ENCODE data around the gene SMARCA1.
A peak's percentile ranks its signal among the peaks of the same experiment; 100 is the strongest.
"Not testable (repeated sequence)": the region's sequence is repeated elsewhere in the genome, so short reads cannot be mapped to it uniquely, and the experiment has no call there.

The SMARCA1 gene, protein sequence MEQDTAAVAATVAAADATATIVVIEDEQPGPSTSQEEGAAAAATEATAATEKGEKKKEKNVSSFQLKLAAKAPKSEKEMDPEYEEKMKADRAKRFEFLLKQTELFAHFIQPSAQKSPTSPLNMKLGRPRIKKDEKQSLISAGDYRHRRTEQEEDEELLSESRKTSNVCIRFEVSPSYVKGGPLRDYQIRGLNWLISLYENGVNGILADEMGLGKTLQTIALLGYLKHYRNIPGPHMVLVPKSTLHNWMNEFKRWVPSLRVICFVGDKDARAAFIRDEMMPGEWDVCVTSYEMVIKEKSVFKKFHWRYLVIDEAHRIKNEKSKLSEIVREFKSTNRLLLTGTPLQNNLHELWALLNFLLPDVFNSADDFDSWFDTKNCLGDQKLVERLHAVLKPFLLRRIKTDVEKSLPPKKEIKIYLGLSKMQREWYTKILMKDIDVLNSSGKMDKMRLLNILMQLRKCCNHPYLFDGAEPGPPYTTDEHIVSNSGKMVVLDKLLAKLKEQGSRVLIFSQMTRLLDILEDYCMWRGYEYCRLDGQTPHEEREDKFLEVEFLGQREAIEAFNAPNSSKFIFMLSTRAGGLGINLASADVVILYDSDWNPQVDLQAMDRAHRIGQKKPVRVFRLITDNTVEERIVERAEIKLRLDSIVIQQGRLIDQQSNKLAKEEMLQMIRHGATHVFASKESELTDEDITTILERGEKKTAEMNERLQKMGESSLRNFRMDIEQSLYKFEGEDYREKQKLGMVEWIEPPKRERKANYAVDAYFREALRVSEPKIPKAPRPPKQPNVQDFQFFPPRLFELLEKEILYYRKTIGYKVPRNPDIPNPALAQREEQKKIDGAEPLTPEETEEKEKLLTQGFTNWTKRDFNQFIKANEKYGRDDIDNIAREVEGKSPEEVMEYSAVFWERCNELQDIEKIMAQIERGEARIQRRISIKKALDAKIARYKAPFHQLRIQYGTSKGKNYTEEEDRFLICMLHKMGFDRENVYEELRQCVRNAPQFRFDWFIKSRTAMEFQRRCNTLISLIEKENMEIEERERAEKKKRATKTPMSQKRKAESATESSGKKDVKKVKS

DNA sequence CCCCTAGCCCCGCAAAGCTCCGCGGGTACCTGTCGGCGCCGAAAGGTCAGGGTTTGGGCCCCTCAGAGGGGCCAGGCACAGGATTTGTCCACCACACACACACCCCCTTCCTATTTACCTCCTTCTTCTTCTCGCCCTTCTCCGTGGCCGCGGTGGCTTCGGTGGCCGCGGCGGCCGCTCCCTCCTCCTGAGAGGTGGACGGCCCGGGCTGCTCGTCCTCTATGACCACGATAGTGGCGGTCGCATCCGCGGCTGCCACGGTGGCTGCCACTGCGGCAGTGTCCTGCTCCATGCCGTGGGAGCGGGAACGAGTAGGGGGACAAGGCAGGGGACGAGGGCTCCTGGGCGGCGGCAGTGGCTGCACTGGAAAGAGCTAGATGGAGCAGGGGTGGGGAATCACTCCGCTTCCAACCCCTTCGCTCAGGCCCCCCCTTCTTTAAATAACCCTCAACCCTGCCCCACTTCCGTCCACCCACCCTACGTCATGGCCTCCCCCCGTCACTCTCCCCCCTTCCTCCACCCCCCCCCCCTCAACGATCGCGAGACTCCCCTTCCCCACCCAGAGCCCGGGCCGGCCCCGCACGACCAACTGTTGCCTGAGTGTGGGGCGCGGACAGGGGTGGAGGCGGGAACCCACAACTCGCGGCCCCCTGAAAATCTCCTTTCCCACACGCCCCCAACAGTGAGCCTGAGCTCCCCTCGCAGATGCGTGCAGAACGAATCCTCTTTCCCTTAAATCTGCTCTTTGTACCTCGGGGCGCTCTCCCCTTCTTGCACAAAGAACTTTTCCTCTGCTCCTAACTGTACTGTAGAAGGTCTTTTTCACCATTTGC lies at the start of gene SMARCA1:
Gene SMARCA1, minus strand, starts transcription at position 412 of the 833 bp plus-strand sequence. Its CDS starts 120 bp downstream, at position 292.
- peak; percentile 49 for DNase-seq (ENCODE audit: low read depth)

DNA sequence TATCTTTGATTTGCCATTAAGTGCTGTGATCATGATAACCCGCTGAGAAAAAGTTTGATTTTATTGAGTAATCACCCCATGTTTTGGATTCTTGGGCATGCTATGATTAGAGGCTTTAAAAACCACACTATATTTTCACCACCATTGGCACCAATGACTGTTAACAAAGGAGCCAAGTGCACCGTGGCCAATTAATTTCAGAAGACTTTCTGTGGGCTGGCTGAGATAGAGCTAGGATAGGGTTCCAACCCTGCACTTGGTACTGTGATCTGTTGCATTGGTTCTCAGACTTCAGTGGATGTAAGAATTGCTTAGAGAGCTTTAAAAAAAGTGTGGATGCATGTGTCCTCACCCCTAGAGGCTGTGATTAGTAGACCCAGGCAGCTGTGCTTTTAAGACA lies 49.1 kb upstream of the SMARCA1 start:
- DNase-seq (ENCODE audit: low read depth): no peak

DNA sequence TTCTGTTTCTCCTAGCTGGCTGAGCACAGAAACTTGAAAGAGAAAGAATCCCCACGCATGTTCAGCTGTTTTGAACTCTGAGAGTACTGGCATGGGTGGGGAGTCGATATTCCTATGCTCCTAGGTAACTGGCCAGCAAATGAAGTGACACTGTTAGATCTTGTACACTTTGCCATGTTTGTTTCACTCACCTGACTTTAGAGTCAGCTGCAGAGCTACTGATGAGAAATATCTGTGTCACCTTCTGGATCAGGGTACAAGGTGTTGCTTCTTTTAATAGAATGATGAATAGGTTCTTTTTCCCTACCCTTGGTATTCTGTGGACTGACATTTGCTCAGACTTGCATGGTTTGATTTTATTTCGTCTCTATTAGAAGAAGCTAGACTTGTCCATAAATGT lies 45.1 kb upstream of the SMARCA1 start:
- DNase-seq (ENCODE audit: low read depth): no peak

DNA sequence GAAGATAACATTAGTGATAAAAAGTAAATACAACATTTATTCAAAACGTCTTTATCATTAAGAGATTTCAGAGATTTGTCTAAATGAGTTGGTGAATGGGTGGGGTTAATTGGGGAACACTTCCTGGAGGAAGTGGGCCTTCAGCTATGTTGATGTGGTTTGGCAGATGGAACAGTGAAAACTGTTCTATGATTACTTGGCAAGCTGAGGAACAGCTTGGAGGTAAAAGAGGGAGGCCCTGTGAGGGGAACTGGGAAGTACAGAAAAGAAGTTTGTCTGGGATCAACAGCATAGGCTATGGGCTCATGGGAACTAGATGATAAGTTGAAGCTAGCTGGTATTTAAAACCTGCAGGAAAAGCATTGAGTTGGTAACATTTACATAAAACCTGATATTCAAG lies 42.8 kb upstream of the SMARCA1 start:
- DNase-seq (ENCODE audit: low read depth): peak; percentile 32

DNA sequence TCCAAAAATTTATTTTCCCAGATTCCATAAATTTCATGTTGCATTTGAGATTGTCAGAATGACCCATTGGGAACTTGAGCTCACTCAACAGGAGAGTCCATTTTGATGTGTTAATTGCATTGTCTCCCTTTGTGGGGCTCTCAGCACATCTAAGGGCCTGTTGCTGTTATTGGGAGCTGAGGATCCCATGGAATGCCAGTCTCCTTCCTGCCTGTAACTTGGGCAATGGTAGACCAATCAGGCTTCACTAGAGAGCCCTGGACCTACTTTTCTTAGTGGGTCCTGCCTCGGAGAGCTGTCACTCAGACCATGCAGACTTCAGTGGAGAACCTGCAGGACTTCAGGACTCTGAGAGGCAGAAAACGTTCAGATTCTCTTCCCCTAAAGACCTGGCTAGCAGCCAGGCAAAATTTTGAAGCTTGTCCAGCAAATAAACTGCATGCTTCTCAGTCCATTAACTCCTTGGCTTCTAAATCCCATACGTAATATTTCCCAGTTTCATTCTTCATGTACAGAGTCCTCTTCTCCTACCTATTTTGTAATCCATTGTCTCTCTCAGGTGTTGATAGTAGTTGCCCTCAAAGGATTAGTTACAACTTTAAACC lies 41.9 kb upstream of the SMARCA1 start:
- no peak for DNase-seq (ENCODE audit: low read depth)

DNA sequence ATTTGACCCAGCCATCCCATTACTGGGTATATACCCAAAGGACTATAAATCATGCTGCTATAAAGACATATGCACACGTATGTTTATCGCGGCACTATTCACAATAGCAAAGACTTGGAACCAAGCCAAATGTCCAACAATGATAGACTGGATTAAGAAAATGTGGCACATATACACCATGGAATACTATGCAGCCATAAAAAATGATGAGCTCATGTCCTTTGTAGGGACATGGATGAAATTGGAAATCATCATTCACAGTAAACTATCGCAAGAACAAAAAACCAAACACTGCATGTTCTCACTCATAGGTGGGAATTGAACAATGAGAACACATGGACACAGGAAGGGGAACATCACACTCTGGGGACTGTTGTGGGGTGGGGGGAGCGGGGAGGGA lies 41.1 kb upstream of the SMARCA1 start:
- not testable (repeated sequence) for DNase-seq (ENCODE audit: low read depth)

DNA sequence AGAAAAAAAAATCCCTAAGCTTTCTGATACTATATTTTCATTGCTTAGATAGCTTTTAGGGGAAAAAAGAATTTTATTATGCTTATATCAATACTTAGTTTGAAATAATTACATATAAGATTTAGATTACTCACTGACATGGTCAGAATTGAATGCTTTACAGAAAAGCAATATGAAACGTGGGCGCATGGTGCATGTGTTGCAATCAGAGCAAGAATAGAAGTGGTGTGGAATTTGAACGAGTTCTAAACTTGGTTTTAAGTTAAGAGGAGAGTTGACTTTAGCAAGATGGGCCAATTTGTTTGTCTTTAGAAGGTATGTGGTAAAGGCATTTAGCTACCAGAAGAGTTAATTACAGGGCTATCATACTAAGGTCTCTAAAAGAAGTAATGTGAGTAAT lies 38.2 kb upstream of the SMARCA1 start:
- no peak for DNase-seq (ENCODE audit: low read depth)

DNA sequence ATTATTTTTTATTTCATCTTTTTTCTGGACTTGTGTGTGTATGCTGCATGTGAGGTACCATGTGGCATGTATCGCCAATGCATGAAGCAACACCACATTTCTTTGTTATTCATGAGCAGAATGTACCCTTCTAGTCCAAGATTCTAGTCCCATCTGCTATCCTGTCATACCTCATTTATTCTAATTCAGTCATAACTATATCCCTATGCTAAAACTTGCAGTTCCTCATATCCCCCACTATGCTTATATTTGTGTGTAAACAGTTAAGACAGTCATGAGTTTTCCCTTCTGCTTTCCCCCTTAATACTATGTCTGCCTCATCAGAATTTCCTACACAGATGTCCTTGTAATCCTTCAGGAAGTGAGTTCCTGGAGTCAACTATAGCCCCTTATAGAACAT lies 36.5 kb upstream of the SMARCA1 start:
- no peak for DNase-seq (ENCODE audit: low read depth)

DNA sequence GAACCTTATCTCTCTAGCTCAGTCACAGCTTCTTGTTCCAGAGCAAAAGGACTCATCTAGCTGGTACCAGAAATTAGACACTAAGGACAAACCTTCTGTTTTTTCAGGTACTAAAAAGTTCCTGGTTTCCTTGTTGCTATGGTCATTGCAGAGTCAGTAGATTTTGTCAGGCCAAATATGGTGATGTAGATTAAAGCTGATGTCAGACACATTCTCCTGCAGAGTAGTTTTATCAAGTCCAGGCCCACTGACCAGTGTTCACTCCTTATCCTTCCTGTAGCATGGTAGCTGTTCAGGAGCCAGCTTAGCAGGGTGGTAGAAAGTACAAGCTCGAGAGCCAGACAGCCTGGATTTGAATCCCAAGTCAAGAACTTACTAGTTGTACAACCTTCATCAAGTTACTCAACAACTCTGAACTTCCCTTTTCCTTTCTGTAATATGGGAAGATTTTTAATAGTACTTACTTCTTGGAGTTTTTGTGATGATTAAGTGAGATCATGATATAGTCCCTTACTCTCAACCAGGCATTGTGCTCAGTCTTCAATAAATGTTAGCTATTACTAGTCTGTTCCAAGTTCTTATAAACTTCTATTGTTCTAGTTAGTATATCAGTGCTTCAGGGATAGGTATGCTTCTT lies 34.7 kb upstream of the SMARCA1 start:
- DNase-seq (ENCODE audit: low read depth): peak; percentile 35

DNA sequence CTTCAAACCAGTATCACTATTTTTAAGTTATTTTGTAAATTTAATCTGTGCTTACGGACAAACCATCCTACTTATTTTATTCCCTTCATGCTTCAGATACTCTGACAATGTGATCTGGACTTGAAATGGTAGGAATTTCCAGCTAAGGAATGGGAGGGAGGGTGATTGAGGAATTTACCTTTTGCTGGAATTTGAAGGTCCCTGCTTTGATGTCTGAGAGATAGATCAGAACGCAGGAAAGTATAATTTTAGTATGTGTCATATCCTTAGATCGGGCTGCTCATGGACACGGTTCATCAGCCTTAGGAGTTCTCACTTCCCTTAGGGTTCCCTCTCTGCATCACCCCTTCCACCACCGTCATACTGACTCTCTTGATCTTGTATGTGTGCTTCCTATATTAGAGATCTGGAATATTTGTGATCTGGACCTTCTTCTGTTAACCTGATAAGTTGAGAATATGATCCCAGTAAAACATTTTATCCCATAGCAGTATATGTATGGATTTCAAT lies 33.6 kb upstream of the SMARCA1 start:
- no peak for DNase-seq (ENCODE audit: low read depth)

DNA sequence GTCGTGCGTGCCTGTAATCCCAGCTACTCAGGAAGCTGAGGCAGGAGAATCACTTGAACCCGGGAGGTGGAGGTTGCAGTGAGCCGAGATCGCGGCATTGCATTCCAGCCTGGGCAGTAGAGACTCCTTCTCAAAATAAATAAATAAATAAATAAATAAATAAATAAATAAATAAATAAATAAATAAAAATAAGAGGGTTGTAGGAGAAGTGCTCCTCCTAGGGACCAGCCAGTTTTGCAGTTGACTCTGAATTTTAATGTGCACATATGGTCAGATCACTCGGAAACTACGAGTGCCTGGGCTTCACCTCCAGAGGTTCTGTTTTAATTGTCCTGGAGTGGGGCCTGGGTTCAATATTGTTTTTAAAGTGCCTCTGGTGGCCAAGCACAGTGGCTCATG lies 31.5 kb upstream of the SMARCA1 start:
- DNase-seq (ENCODE audit: low read depth): not testable (repeated sequence)

DNA sequence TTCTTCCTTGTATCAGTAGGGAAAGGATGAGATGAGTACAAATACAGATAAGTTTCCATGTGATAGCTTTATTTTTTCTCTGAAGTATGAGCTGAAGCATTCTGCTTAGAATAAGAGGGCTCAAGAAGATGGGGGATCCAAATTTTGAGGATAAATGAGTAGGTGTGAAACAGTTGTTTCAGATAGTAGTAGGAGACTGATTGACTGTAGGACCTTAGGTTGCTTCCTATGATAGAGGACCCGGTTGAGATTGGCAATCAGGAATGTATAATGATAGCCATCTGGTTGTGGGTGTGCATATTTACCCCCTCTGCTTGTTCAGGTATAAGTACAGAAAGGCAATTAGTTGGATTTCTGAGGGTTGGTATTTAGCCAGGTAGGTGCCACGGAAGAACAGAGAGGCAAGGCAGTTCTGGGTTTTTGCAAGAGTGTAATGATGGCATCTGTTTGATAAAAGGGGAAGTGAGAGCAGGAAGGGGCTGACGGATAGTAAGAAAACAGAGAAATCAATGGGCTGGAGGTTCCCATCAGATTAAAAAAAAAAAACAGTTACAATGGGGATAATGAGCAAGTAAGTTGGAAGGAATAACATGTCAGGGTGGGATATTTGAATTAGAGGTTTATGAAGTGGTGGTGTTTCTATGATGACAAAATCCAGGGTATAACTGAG lies 30.5 kb upstream of the SMARCA1 start:
- no peak for DNase-seq (ENCODE audit: low read depth)

DNA sequence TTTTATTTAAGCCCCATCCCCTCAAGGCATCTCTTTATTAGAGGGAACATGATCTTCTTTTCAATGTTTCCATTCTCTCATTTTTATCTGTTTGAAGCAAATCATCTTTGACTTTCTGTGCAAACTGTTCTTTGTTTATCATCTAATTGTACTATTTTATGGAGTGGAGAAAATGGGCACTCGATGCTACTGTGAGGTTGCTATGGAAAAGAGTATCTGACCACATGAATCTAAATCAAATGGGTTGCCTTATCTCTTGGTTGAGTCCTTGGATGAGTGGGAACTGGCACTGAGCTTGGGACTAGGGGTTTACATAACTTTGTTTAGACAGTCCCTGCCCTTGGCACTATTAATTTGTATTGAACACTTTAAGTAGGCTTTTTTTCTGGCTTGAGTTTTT lies 25.8 kb upstream of the SMARCA1 start:
- DNase-seq (ENCODE audit: low read depth): no peak

DNA sequence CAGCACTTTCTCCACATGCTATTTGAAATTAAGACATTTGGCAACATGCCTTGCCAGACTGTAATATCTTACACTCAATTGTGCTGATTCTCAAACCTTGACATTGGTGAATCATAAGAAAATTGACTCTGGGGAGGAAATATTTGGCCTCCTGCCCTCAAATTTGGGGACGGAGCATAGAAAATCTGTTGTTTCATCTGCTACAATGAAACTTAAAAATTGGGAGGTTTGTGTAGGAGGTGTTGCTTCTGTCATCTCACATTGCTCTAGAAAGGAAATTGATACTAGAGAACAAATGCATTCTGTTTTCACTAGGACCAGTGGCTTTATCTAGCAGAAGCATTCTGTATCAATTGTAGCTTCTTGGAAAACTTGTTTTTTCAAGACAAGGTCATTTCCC lies 22.1 kb upstream of the SMARCA1 start:
- DNase-seq (ENCODE audit: low read depth): no peak

DNA sequence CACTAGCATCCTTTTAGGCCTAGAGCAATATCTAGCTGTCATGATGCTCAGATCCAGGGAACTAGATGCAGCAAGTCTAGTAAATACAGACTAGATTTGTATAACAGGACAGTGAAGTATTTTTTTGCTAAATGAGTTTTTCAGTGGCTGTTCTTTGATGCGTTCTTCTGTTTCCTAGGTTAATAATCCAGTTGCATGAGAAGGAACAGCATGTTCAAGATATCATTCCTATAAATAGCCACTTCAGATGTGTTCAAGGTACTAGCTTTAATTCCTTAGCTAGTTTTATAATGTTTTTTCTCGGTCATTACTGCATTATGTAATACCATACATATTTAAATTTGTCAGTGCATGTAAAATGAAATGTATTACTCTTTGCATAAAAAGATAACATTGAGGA lies 21.5 kb upstream of the SMARCA1 start:
- DNase-seq (ENCODE audit: low read depth): peak; percentile 32

DNA sequence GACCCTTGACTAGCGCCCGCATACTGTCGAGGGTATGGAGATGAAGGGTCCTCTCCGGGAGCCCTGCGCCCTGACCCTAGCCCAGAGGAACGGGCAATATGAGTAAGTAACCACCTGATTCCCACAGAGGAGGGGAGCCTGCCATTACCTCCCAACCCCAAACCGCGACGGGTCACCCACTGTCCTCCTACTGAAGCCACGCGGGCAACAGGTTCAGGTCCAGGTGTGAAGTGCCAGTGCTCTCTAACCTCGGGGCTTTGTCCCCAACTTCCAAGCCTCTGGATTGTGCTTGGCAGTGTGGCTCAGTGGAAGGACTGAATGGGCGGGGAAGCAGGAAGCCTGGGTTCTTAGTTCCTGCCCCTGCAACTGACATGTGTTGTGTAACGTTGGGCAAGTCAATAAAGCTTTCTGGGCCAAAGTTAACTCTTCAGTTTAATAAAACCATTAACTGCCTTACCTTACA lies 17.5 kb upstream of the SMARCA1 start:
- DNase-seq (ENCODE audit: low read depth): no peak

DNA sequence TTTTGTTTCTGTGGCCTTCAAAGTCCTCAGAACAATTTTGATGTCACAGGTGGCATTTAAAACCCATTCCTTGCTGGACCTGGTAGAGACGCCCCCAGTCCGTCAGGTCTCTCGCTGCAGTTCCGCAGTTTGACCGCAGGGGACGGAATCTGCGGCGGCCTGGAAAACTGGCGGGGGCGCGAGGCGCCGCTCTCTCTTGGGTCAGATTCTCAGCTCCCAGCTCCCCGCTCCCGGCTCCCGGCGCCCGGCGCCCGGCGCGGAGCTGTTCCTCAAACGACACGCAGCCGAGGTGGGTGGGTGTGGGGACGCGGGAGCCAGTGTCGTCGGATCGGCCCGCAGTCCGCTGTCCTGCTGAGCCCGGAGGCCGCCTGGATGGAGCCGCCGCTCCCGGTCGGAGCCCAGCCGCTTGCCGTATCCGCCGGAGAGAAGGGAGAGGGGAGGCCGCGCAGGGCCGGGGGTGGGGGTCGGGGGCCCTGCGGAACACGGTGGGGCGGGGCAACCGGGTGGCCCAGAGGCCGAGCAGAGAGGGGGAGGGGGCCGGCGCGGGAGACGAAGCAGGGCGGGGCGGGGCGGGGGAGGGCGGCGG lies 16.9 kb upstream of the SMARCA1 start, which contains the start of gene OCRL:
Gene OCRL, plus strand, starts transcription at position 192 of the 586 bp plus-strand sequence. Its CDS starts 181 bp downstream, at position 373.
- DNase-seq (ENCODE audit: low read depth): peak; percentile 53

DNA sequence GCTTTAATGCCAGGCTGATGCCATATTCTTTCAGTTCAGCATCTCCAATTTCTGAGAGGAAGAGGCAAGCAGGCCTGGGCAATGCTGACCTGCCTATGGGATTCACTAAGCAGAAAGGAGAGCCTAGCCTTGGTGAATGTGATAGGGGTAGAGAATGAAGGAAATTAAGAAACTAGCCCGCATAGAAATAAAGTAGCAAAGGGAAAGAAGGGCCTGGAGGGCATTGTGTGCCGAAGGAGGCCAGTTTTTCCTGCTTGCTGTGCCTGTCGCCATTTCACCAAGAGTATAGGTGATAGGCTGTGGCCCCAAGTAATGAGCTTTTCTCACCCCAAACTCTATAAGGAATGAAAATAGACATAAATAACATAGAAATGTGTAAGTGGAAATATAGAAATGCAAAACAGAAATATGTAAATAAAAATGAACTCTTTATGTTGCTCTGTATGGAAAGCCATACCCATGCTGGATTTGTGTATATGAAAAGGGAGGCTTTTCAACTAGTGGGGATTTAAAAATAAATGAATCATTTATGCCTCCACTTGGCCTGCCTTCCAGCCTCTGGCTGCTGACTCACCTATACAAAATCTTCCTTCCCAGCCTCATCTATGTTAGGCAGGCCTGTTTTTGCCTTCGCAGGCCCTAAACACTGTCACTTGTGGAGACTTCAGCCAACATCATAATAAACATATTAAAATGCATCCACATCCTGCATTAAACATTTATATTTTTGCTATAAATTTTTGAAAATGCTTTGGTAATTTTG lies 11.7 kb upstream of the SMARCA1 start:
- DNase-seq (ENCODE audit: low read depth): peak; percentile 37

DNA sequence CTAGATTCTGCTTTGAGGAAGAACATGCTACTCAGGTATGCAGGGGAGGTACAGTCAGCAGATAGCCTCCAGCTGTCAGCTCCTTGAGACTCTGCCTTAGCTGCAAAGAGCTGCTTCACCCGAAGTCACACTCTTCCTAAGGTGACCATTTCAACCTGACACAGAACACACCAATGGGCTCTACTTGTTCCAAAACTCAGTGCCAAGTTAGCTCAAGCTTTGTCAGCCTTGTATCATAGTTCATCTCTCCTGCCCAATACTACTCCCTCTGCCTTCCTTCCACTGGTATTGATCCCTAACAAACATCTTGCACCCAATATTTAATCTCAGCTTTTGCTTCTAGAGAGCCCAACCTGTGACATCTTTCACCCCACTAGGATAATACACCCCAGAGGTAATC lies 7.8 kb upstream of the SMARCA1 start:
- DNase-seq (ENCODE audit: low read depth): no peak
